GM23338 (cell line): ENCODE measurements around the gene BMP3. TPM values are rescaled to one million over a fixed set of nuclear protein-coding genes. Genes with fewer than 3 reads are reported as not detected.
A peak's percentile ranks its signal among the peaks of the same experiment; 100 is the strongest.

Source experiments
- ATAC-seq: fragments of 200-7000 bp; cut with Tn5 transposase; 3 replicates; pipeline ENCODE4 v1.9.1; 2020
- DNase-seq: peaks from one replicate; pipeline ENCODE4 v3.0.0-alpha.2; 2015; ENCODE audit warnings: low spot score
- H2AFZ ChIP-seq: fragments of 200-600 bp; sonication (generic); 2 replicates; pipeline ENCODE4 v1.8.0; 2016; ENCODE audit warnings: antibody characterized with exemption, mild to moderate bottlenecking, moderate library complexity
- H3F3A ChIP-seq: fragments of 200-600 bp; sonication (generic); replicated peaks from 2 replicates; pipeline ENCODE4 v1.8.0; 2017; ENCODE audit warnings: antibody characterized with exemption, mixed run types, low read depth
- H3K27ac ChIP-seq: fragments of 200-600 bp; sonication (generic); 2 replicates; pipeline ENCODE4 v1.6.1; 2016; ENCODE audit warnings: low read depth
- H3K27me3 ChIP-seq: fragments of 200-600 bp; sonication (generic); 2 replicates; pipeline ENCODE4 v1.8.0; 2016; ENCODE audit warnings: mild to moderate bottlenecking, mixed run types, moderate library complexity; ENCODE audit not compliant: insufficient read depth
- H3K36me3 ChIP-seq: fragments of 200-600 bp; sonication (generic); 2 replicates; pipeline ENCODE4 v1.8.0; 2016; ENCODE audit warnings: mild to moderate bottlenecking; ENCODE audit not compliant: insufficient read depth
- H3K4me1 ChIP-seq: fragments of 200-600 bp; sonication (generic); 2 replicates; pipeline ENCODE4 v1.8.0; 2016; ENCODE audit warnings: mild to moderate bottlenecking, moderate library complexity; ENCODE audit not compliant: insufficient read depth
- H3K4me2 ChIP-seq: fragments of 200-600 bp; sonication (generic); 2 replicates; pipeline ENCODE4 v1.7.1; 2017; ENCODE audit warnings: mixed run types
- H3K4me3 ChIP-seq: fragments of 200-600 bp; sonication (generic); 2 replicates; pipeline ENCODE4 v1.6.1; 2016; ENCODE audit warnings: mixed run types
- H3K79me2 ChIP-seq: fragments of 200-600 bp; sonication (generic); replicated peaks from 2 replicates; pipeline ENCODE4 v1.8.0; 2017; ENCODE audit warnings: mild to moderate bottlenecking; ENCODE audit not compliant: insufficient read depth
- H3K9me2 ChIP-seq: fragments of 200-600 bp; sonication (generic); 2 replicates; pipeline ENCODE4 v1.8.0; 2017; ENCODE audit not compliant: insufficient read depth
- H4K20me1 ChIP-seq: fragments of 200-600 bp; sonication (generic); replicated peaks from 2 replicates; pipeline ENCODE4 v1.8.0; 2017; ENCODE audit warnings: mild to moderate bottlenecking; ENCODE audit not compliant: insufficient read depth
- H3K27ac Mint-ChIP-seq: 2 replicates; pipeline ENCODE4 v1.8.0; 2020; ENCODE audit warnings: inconsistent platforms, mild to moderate bottlenecking, moderate library complexity, mixed read lengths
- H3K27me3 Mint-ChIP-seq: 3 replicates; pipeline ENCODE4 v1.8.0; 2022; ENCODE audit warnings: low read depth, mild to moderate bottlenecking, moderate library complexity, mixed read lengths, inconsistent platforms; ENCODE audit not compliant: insufficient read depth, poor library complexity
- H3K36me3 Mint-ChIP-seq: 3 replicates; pipeline ENCODE4 v1.8.0; 2021; ENCODE audit warnings: low read depth, mild to moderate bottlenecking, inconsistent platforms, moderate library complexity, mixed read lengths
- H3K4me1 Mint-ChIP-seq: 3 replicates; pipeline ENCODE4 v1.8.0; 2020; ENCODE audit warnings: mild to moderate bottlenecking, inconsistent platforms, mixed read lengths
- H3K4me3 Mint-ChIP-seq: 3 replicates; pipeline ENCODE4 v1.8.0; 2021; ENCODE audit warnings: moderate library complexity, mild to moderate bottlenecking, inconsistent platforms, mixed read lengths
- H3K9me3 Mint-ChIP-seq: 3 replicates; pipeline ENCODE4 v1.8.0; 2020; ENCODE audit warnings: moderate library complexity, mild to moderate bottlenecking, inconsistent platforms, mixed read lengths
- CTCF ChIP-seq, 2 experiments: fragments of 200-600 bp in 1 of 2; sonication (generic) in 1 of 2; conservative IDR thresholded peaks; 2 replicates each; pipeline versions ENCODE4 v1.5.1 to v1.6.1; 2016 to 2017; ENCODE audit warnings: antibody characterized with exemption in 2 of 2, low read depth in 2 of 2, mild to moderate bottlenecking in 2 of 2, moderate library complexity in 1 of 2
- EZH2 ChIP-seq: fragments of 200-600 bp; sonication (generic); IDR thresholded peaks from one replicate; pipeline ENCODE4 v1.8.0; 2017; ENCODE audit warnings: antibody characterized with exemption, mild to moderate bottlenecking, low read depth; ENCODE audit not compliant: unreplicated experiment
- NANOG ChIP-seq: IDR thresholded peaks from 2 replicates; pipeline ENCODE4 v1.6.1; 2016; ENCODE audit warnings: antibody characterized with exemption, borderline replicate concordance
- ZNF462 ChIP-seq: fragments of 250-450 bp; sonication (Bioruptor Pico); IDR thresholded peaks from 2 replicates; pipeline ENCODE4 v1.5.0; 2020; ENCODE audit warnings: mild to moderate bottlenecking, moderate library complexity
- long read RNA-seq: library from polyadenylated mRNA; unstranded; transcript quantifications from one replicate; pipeline ENCODE4 v2.0.0, GENCODE V29; 2020; ENCODE audit not compliant: unreplicated experiment
- polyA plus RNA-seq: library from polyadenylated mRNA; unstranded; fragments of >200 nt; fragmentation: Nextera tagmentation; extraction: Ambion mirVana; gene quantifications from 2 replicates; pipeline ENCODE4 v1.2.1, GENCODE V29; 2016
- total RNA-seq: library from RNA; depleted of rRNA; stranded (reverse); fragments of >200 nt; shearing (Covaris generic); gene quantifications from 2 replicates; pipeline ENCODE4 v1.2.3, GENCODE V29; 2014; rRNA removed

Gene BMP3
- 0.04 and 0.10 TPM in 2 replicates for total RNA-seq
- 0.03 TPM in 1 of 2 replicates, not detected in the other for polyA plus RNA-seq
- long read RNA-seq, result 0 reads

- Histone ChIP-seq H3K9me2 (no peaks in the 10 kb centered on the region), H3K4me1 (peaks cover 20% of the 10 kb centered on the region; the same call in 1 of the 2 replicates), H3K4me3 (peak within 1 kb of the TSS; percentile 77), H3K36me3 (no peaks in the 10 kb centered on the region), H3F3A (0 out of 2 replicates have a peak, but pooled peaks cover 3% of the 10 kb centered on the region), H3K27ac (no peak within 1 kb of the TSS), H3K27me3 (peaks cover 73% of the 10 kb centered on the region), H2AFZ (peak within 1 kb of the TSS; percentile 99), H4K20me1 (no peaks in the 10 kb centered on the region), H3K4me2 (peak within 1 kb of the TSS; percentile 96), H3K79me2 (no peaks in the 10 kb centered on the region)
- peaks cover 38% of the 10 kb centered on the region for H3K27me3 Mint-ChIP-seq
- H3K4me1 Mint-ChIP-seq, result peaks cover 34% of the 10 kb centered on the region
- H3K9me3 Mint-ChIP-seq, result no peaks in the 10 kb centered on the region
- TF ChIP-seq NANOG (no peak), EZH2 (peak; percentile 72)
- DNase-seq, result peak; percentile 79
- peak; percentile 77 for ATAC-seq
- H3K4me3 Mint-ChIP-seq, result peak within 1 kb of the TSS; percentile 88
- no peak within 1 kb of the TSS for H3K27ac Mint-ChIP-seq
- no peaks in the 10 kb centered on the region for H3K36me3 Mint-ChIP-seq
Measured at GRCh38 chr4:81030061-81030980, at the start of gene BMP3. Gene BMP3, plus strand, starts transcription at chr4:81030708. Its CDS starts 577 bp downstream, at chr4:81031285.

GRCh38 chr4:80986011-80986410, 44.5 kb upstream of the BMP3 start:
- no peaks in the 10 kb centered on the region for H3K36me3 ChIP-seq
- H3K4me1 ChIP-seq, result no peaks in the 10 kb centered on the region; the same call in 1 of the 2 replicates
- no peak overlapping the region for H3K4me3 ChIP-seq
- TF ChIP-seq ZNF462 (CRISPR knock-in tag) (no peak), EZH2 (no peak), CTCF (conservative IDR thresholded peaks at IDR 0.05; ENCODE audit: low read depth in 2 of 2) (no peak)
- no peak overlapping the region for H3K27ac ChIP-seq
- H3K9me2 ChIP-seq, result no peaks in the 10 kb centered on the region
- H2AFZ ChIP-seq, result no peak overlapping the region
- no peak overlapping the region for H3K4me3 Mint-ChIP-seq
- no peaks in the 10 kb centered on the region for H4K20me1 ChIP-seq
- DNase-seq (no peak), ATAC-seq (no peak)
- no peaks in the 10 kb centered on the region for H3K27me3 ChIP-seq
- H3K79me2 ChIP-seq, result no peaks in the 10 kb centered on the region
- no peaks in the 10 kb centered on the region for H3K36me3 Mint-ChIP-seq
- H3K4me2 ChIP-seq, result no peak overlapping the region
- H3K9me3 Mint-ChIP-seq, result 0 out of 3 replicates have a peak, but pooled peaks cover 4% of the 10 kb centered on the region
- no peaks in the 10 kb centered on the region for H3F3A ChIP-seq
- no peaks in the 10 kb centered on the region for H3K27me3 Mint-ChIP-seq
- peaks cover 9% of the 10 kb centered on the region; the same call in 2 of the 3 replicates for H3K4me1 Mint-ChIP-seq
- H3K27ac Mint-ChIP-seq, result no peak overlapping the region
